ENCODE measurements around the gene CYB561D1.
"Not testable (repeated sequence)": the region's sequence is repeated elsewhere in the genome, so short reads cannot be mapped to it uniquely, and the experiment has no call there.

CYB561D1 gene

GRCh38 chr1:109468061-109468460, 25.8 kb upstream of the CYB561D1 start:
- Histone ChIP-seq H3K4me1 (ENCODE audit: low read length) (no peaks in the 10 kb centered on the region), H3K9me3 (replicated peaks; ENCODE audit: insufficient read depth, low read length) (no peaks in the 10 kb centered on the region), H3K79me2 (ENCODE audit: low read length) (no peaks in the 10 kb centered on the region), H3K4me3 (ENCODE audit: low read length) (no peak overlapping the region), H3K4me2 (ENCODE audit: low read depth, low read length) (no peak overlapping the region), H3K27ac (ENCODE audit: low read length) (no peak overlapping the region), H3K27me3 (replicated peaks; ENCODE audit: insufficient read depth, low read length) (peaks cover 24% of the 10 kb centered on the region), H3K9me2 (replicated peaks; ENCODE audit: insufficient read depth, low read length) (no peaks in the 10 kb centered on the region), H3K9ac (ENCODE audit: low read length) (no peak overlapping the region), H3F3A (ENCODE audit: insufficient read depth, low read length) (no peaks in the 10 kb centered on the region), H2AFZ (ENCODE audit: low read length) (no peak overlapping the region), H3K36me3 (replicated peaks; ENCODE audit: insufficient read depth, low read length) (no peaks in the 10 kb centered on the region), H4K20me1 (ENCODE audit: insufficient read depth, low read length) (no peaks in the 10 kb centered on the region)
- no peak for DNase-seq
- TF ChIP-seq, protein P1, sequence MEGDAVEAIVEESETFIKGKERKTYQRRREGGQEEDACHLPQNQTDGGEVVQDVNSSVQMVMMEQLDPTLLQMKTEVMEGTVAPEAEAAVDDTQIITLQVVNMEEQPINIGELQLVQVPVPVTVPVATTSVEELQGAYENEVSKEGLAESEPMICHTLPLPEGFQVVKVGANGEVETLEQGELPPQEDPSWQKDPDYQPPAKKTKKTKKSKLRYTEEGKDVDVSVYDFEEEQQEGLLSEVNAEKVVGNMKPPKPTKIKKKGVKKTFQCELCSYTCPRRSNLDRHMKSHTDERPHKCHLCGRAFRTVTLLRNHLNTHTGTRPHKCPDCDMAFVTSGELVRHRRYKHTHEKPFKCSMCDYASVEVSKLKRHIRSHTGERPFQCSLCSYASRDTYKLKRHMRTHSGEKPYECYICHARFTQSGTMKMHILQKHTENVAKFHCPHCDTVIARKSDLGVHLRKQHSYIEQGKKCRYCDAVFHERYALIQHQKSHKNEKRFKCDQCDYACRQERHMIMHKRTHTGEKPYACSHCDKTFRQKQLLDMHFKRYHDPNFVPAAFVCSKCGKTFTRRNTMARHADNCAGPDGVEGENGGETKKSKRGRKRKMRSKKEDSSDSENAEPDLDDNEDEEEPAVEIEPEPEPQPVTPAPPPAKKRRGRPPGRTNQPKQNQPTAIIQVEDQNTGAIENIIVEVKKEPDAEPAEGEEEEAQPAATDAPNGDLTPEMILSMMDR (IDR thresholded peaks at IDR 0.05; ENCODE audit: low read length): no peak
- TF ChIP-seq EZH2phosphoT487 (IDR thresholded peaks at IDR 0.05; ENCODE audit: low read length): no peak
- TF ChIP-seq EZH2 (optimal IDR thresholded peaks at IDR 0.05; ENCODE audit: low read depth, low read length): no peak

GRCh38 chr1:109468903-109469302, 25.0 kb upstream of the CYB561D1 start:
- Histone ChIP-seq H3K4me1 (ENCODE audit: low read length) (no peaks in the 10 kb centered on the region), H3K27me3 (replicated peaks; ENCODE audit: insufficient read depth, low read length) (peaks cover 27% of the 10 kb centered on the region), H3K9me3 (replicated peaks; ENCODE audit: insufficient read depth, low read length) (no peaks in the 10 kb centered on the region), H2AFZ (ENCODE audit: low read length) (no peak overlapping the region), H3K27ac (ENCODE audit: low read length) (no peak overlapping the region), H3K4me3 (ENCODE audit: low read length) (no peak overlapping the region), H3K9ac (ENCODE audit: low read length) (no peak overlapping the region), H3K79me2 (ENCODE audit: low read length) (no peaks in the 10 kb centered on the region), H3K4me2 (ENCODE audit: low read depth, low read length) (no peak overlapping the region), H4K20me1 (ENCODE audit: insufficient read depth, low read length) (no peaks in the 10 kb centered on the region), H3K9me2 (replicated peaks; ENCODE audit: insufficient read depth, low read length) (no peaks in the 10 kb centered on the region), H3K36me3 (replicated peaks; ENCODE audit: insufficient read depth, low read length) (no peaks in the 10 kb centered on the region), H3F3A (ENCODE audit: insufficient read depth, low read length) (no peaks in the 10 kb centered on the region)
- no peak for TF ChIP-seq EZH2 (optimal IDR thresholded peaks at IDR 0.05; ENCODE audit: low read depth, low read length)
- no peak for TF ChIP-seq EZH2phosphoT487 (IDR thresholded peaks at IDR 0.05; ENCODE audit: low read length)
- DNase-seq: no peak

GRCh38 chr1:109470245-109470644, 23.6 kb upstream of the CYB561D1 start:
- no peak overlapping the region for H3K9ac ChIP-seq (ENCODE audit: low read length)
- peaks cover 33% of the 10 kb centered on the region for H3K27me3 ChIP-seq (replicated peaks; ENCODE audit: insufficient read depth, low read length)
- H3K9me3 ChIP-seq (replicated peaks; ENCODE audit: insufficient read depth, low read length): no peaks in the 10 kb centered on the region
- no peak overlapping the region for H3K4me2 ChIP-seq (ENCODE audit: low read depth, low read length)
- H3K27ac ChIP-seq (ENCODE audit: low read length): no peak overlapping the region
- TF ChIP-seq, protein P1 (IDR thresholded peaks at IDR 0.05; ENCODE audit: low read length): no peak
- TF ChIP-seq EZH2 (optimal IDR thresholded peaks at IDR 0.05; ENCODE audit: low read depth, low read length) (no peak), EZH2phosphoT487 (IDR thresholded peaks at IDR 0.05; ENCODE audit: low read length) (no peak)
- H3K36me3 ChIP-seq (replicated peaks; ENCODE audit: insufficient read depth, low read length): no peaks in the 10 kb centered on the region
- H3K4me3 ChIP-seq (ENCODE audit: low read length): no peak overlapping the region
- H3K4me1 ChIP-seq (ENCODE audit: low read length): no peaks in the 10 kb centered on the region
- no peaks in the 10 kb centered on the region for H4K20me1 ChIP-seq (ENCODE audit: insufficient read depth, low read length)
- no peak for DNase-seq
- no peaks in the 10 kb centered on the region for H3K9me2 ChIP-seq (replicated peaks; ENCODE audit: insufficient read depth, low read length)
- H2AFZ ChIP-seq (ENCODE audit: low read length): no peak overlapping the region
- H3K79me2 ChIP-seq (ENCODE audit: low read length): no peaks in the 10 kb centered on the region
- no peaks in the 10 kb centered on the region for H3F3A ChIP-seq (ENCODE audit: insufficient read depth, low read length)

DNA sequence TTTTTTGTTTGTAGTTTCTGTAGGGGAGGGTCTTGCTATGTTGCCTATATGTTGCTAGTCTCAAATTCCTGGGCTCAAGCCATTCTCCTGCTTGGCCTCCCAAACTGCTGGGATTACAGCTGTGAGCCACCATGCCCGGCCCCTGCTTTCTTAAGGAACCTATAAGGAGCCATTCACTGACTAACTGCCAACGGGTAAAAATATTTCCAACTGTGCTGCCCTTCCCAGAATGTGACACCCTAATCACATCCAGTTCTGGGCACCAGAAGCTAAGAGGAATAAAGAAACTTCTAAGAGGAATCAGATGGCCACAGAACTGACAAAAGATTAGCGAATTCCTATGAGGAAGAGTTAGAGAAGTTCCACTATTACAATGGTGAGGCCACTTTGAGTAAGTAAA, 21.1 kb upstream of the CYB561D1 start:
- no peaks in the 10 kb centered on the region for H3K79me2 ChIP-seq (ENCODE audit: low read length)
- H3K4me3 ChIP-seq (ENCODE audit: low read length): no peak overlapping the region
- H3K9me2 ChIP-seq (replicated peaks; ENCODE audit: insufficient read depth, low read length): no peaks in the 10 kb centered on the region
- no peak overlapping the region for H3K4me2 ChIP-seq (ENCODE audit: low read depth, low read length)
- no peaks in the 10 kb centered on the region for H4K20me1 ChIP-seq (ENCODE audit: insufficient read depth, low read length)
- H3K9ac ChIP-seq (ENCODE audit: low read length): no peak overlapping the region
- no peaks in the 10 kb centered on the region for H3K4me1 ChIP-seq (ENCODE audit: low read length)
- no peaks in the 10 kb centered on the region for H3K36me3 ChIP-seq (replicated peaks; ENCODE audit: insufficient read depth, low read length)
- H3K27me3 ChIP-seq (replicated peaks; ENCODE audit: insufficient read depth, low read length): peaks cover 41% of the 10 kb centered on the region
- no peaks in the 10 kb centered on the region for H3K9me3 ChIP-seq (replicated peaks; ENCODE audit: insufficient read depth, low read length)
- DNase-seq: no peak
- TF ChIP-seq EZH2 (optimal IDR thresholded peaks at IDR 0.05; ENCODE audit: low read depth, low read length) (no peak), EZH2phosphoT487 (IDR thresholded peaks at IDR 0.05; ENCODE audit: low read length) (no peak)
- TF ChIP-seq, protein P1 (IDR thresholded peaks at IDR 0.05; ENCODE audit: low read length): no peak
- no peak overlapping the region for H2AFZ ChIP-seq (ENCODE audit: low read length)
- no peaks in the 10 kb centered on the region for H3F3A ChIP-seq (ENCODE audit: insufficient read depth, low read length)
- H3K27ac ChIP-seq (ENCODE audit: low read length): no peak overlapping the region

DNA sequence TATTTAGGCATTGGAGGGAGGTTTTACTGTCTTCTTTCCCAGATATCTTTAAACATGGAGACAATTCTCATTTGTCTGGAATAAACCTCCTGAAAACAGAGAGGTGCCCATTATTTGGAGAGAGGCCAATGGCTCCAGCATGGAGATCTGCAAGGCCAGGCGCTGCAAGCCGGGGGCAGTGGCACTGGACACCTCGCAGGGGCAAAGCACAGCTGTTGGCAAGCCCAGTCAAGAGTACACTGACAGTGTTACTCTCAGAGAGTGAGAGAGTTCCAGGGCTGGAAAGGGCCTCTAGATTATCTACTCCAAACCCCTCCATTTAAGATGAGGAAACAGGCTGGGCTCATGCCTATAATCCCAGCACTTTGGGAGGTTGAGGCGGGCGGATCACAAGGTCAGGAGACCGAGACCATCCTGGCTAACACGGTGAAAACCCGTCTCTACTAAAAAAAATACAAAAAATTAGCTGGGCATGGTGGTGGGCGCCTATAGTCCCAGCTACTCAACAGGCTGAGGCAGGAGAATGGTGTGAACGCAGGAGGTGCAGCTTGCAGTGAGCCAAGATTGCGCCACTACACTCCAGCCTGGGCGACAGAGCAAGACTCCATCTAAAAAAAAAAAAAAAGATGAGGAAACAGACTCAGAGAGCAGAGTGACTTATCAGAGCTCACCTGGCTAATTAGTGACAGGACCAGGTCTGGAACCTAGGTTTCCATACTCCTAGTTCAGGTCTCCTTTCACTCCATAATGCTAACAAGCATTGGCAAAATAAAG, 20.4 kb upstream of the CYB561D1 start:
- not testable (repeated sequence) for DNase-seq; H3K4me2 ChIP-seq (ENCODE audit: low read depth, low read length); H4K20me1 ChIP-seq (ENCODE audit: insufficient read depth, low read length); H3K9ac ChIP-seq (ENCODE audit: low read length); H3K4me1 ChIP-seq (ENCODE audit: low read length); H3K36me3 ChIP-seq (replicated peaks; ENCODE audit: insufficient read depth, low read length); H3K27ac ChIP-seq (ENCODE audit: low read length); H3K9me2 ChIP-seq (replicated peaks; ENCODE audit: insufficient read depth, low read length); H3K79me2 ChIP-seq (ENCODE audit: low read length); H3K9me3 ChIP-seq (replicated peaks; ENCODE audit: insufficient read depth, low read length); H2AFZ ChIP-seq (ENCODE audit: low read length); H3K4me3 ChIP-seq (ENCODE audit: low read length); H3F3A ChIP-seq (ENCODE audit: insufficient read depth, low read length)
- H3K27me3 ChIP-seq (replicated peaks; ENCODE audit: insufficient read depth, low read length): peaks cover 40% of the 10 kb centered on the region
